CD14-positive monocyte (primary cell): Measurements from ENCODE around the gene ZZZ3. TPM values are rescaled to one million over a fixed set of nuclear protein-coding genes. Genes with fewer than 3 reads are reported as not detected.

Experiments used
- DNase-seq, 3 donors: peaks; one replicate each; pipeline ENCODE4 v3.0.0-alpha.2; 2011 to 2022
- H2AFZ ChIP-seq: 2 replicates; pipeline ENCODE4 v1.6.0; 2012; ENCODE audit warnings: mild to moderate bottlenecking, low read depth, low read length, inconsistent platforms; ENCODE audit not compliant: insufficient read depth, poor library complexity, severe bottlenecking
- H3K27ac ChIP-seq, 2 donors: 1 replicate in 1 of 2; 2 replicates in 1 of 2; pipeline ENCODE4 v1.5.1; 2012 to 2013; ENCODE audit warnings: low read length in 2 of 2, control low read depth in 1 of 2, inconsistent platforms in 1 of 2, low read depth in 1 of 2, mild to moderate bottlenecking in 1 of 2
- H3K27me3 ChIP-seq, 2 donors: one replicate each; pipeline versions ENCODE4 v1.6.0 to v1.6.1; 2011 to 2013; ENCODE audit warnings: low read length in 2 of 2; ENCODE audit not compliant: control insufficient read depth in 2 of 2, insufficient read depth in 2 of 2
- H3K36me3 ChIP-seq, 2 donors: replicated peaks in 1 of 2; 1 replicate in 1 of 2; 2 replicates in 1 of 2; pipeline versions ENCODE4 v1.5.1 to v1.6.1; 2012 to 2013; ENCODE audit warnings: low read length in 2 of 2, control low read depth in 1 of 2, inconsistent platforms in 1 of 2, mild to moderate bottlenecking in 1 of 2; ENCODE audit not compliant: insufficient read depth in 2 of 2, control insufficient read depth in 1 of 2
- H3K4me1 ChIP-seq, 2 donors: 1 replicate in 1 of 2; 2 replicates in 1 of 2; pipeline versions ENCODE4 v1.5.1 to v1.6.1; 2012 to 2013; ENCODE audit warnings: low read length in 2 of 2, control low read depth in 1 of 2, inconsistent platforms in 1 of 2, mild to moderate bottlenecking in 1 of 2, moderate library complexity in 1 of 2; ENCODE audit not compliant: insufficient read depth in 2 of 2, control insufficient read depth in 1 of 2
- H3K4me2 ChIP-seq: replicated peaks from 2 replicates; pipeline ENCODE3; 2012; ENCODE audit warnings: low read length, moderate library complexity, mild to moderate bottlenecking; ENCODE audit not compliant: poor library complexity, severe bottlenecking; ENCODE audit errors: extremely low read depth
- H3K4me3 ChIP-seq, 3 experiments: fragments of 200-600 bp in 1 of 3; sonication (generic) in 1 of 3; replicated peaks in 1 of 3; 1 replicate in 2 of 3; 2 replicates in 1 of 3; pipeline ENCODE4 v1.5.1; 2011 to 2013; ENCODE audit warnings: low read length in 3 of 3, mild to moderate bottlenecking in 3 of 3, control low read depth in 2 of 3, low read depth in 2 of 3, inconsistent platforms in 1 of 3, moderate library complexity in 1 of 3
- H3K79me2 ChIP-seq: 2 replicates; pipeline ENCODE4 v1.6.0; 2012; ENCODE audit warnings: mild to moderate bottlenecking, control low read depth, inconsistent platforms, low read length, moderate library complexity; ENCODE audit not compliant: insufficient read depth
- H3K9ac ChIP-seq: 2 replicates; pipeline ENCODE4 v1.6.0; 2017; ENCODE audit warnings: low read length, mild to moderate bottlenecking; ENCODE audit not compliant: insufficient read depth, poor library complexity, severe bottlenecking
- H3K9me3 ChIP-seq, 2 donors: replicated peaks in 1 of 2; 1 replicate in 1 of 2; 2 replicates in 1 of 2; pipeline versions ENCODE4 v1.5.1 to v1.6.1; 2012 to 2013; ENCODE audit warnings: low read length in 2 of 2, control low read depth in 1 of 2; ENCODE audit not compliant: control insufficient read depth in 1 of 2, insufficient read depth in 1 of 2
- H4K20me1 ChIP-seq: 2 replicates; pipeline ENCODE4 v1.6.0; 2012; ENCODE audit warnings: mild to moderate bottlenecking, low read length, control low read depth, moderate library complexity; ENCODE audit not compliant: insufficient read depth
- H3K27ac Mint-ChIP-seq, 7 donors: one replicate each; pipeline ENCODE4 v1.8.0; 2020; ENCODE audit warnings: mild to moderate bottlenecking in 7 of 7, mixed read lengths in 7 of 7, moderate library complexity in 6 of 7, inconsistent platforms in 2 of 7
- H3K27me3 Mint-ChIP-seq, 3 donors: one replicate each; pipeline ENCODE4 v1.8.0; 2021 to 2022; ENCODE audit warnings: low read depth in 3 of 3, mild to moderate bottlenecking in 3 of 3, mixed read lengths in 3 of 3, moderate library complexity in 3 of 3, inconsistent platforms in 1 of 3
- H3K36me3 Mint-ChIP-seq, 2 donors: one replicate each; pipeline ENCODE4 v1.8.0; 2020; ENCODE audit warnings: mixed read lengths in 2 of 2, inconsistent platforms in 1 of 2, mild to moderate bottlenecking in 1 of 2
- H3K4me1 Mint-ChIP-seq: one replicate; pipeline ENCODE4 v1.8.0; 2020; ENCODE audit warnings: mild to moderate bottlenecking, mixed read lengths
- H3K4me3 Mint-ChIP-seq, 2 donors: one replicate each; pipeline ENCODE4 v1.8.0; 2020; ENCODE audit warnings: mild to moderate bottlenecking in 2 of 2, mixed read lengths in 2 of 2, moderate library complexity in 1 of 2
- H3K9me3 Mint-ChIP-seq, 7 donors: one replicate each; pipeline ENCODE4 v1.8.0; 2020 to 2022; ENCODE audit warnings: mixed read lengths in 7 of 7, mild to moderate bottlenecking in 6 of 7, moderate library complexity in 6 of 7, inconsistent platforms in 2 of 7
- WGBS: methylation state at CpG from one replicate; pipeline ENCODE4 v1.1.5; 2013; ENCODE audit warnings: missing lambda C conversion rate; ENCODE audit not compliant: insufficient coverage; 5-methylcytosine and 5-hydroxymethylcytosine counted together
- intact Hi-C, 2 donors: fragments of 100-400 bp; cut with micrococcal nuclease; formaldehyde crosslinking; loops; one replicate each; pipeline versions ENCODE4 v1.15.0 to v1.15.1; 2023
- polyA plus RNA-seq, 3 donors: library from polyadenylated mRNA; depleted of rRNA in 1 of 3; unstranded in 2 of 3; stranded (reverse) in 1 of 3; fragments of 300-500 nt in 2 of 3; fragments of >200 nt in 1 of 3; fragmentation: Illumina TruSeq in 2 of 3; gene quantifications; 1 replicate in 2 of 3; 2 replicates in 1 of 3; pipeline ENCODE4 v1.2.3, GENCODE V29; 2012 to 2021
- TF ChIP-seq, protein P1 (sequence below): fragments of 200-600 bp; IDR thresholded peaks from one replicate; pipeline ENCODE4 v1.8.0; 2022; ENCODE audit warnings: antibody characterized with exemption, mild to moderate bottlenecking

ZZZ3 gene
- polyA plus RNA-seq, 3 donors = 8.1 to 12.3 (median 10.0) TPM

DNA sequence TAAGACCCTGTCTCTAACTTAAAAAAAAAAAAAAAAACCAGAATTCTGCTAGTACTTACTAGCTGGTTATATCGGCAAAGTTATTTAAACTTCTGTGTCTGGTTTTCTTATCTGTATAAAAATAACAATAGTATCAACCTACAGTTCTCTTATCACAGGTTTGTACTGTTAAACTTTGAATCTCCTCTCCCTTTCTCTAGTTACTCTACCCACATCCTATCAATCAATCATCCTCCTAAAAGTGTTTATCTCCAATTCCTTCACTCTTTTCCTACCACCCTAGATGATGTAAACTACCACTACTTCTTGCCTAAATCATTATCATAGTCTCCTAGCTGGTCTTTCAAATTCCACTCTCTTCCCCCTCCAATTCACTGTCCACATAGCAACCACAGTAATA, 49.6 kb upstream of the ZZZ3 start:
- H3K9me3 ChIP-seq = no peaks in the 10 kb centered on the region
- TF ChIP-seq, protein P1, sequence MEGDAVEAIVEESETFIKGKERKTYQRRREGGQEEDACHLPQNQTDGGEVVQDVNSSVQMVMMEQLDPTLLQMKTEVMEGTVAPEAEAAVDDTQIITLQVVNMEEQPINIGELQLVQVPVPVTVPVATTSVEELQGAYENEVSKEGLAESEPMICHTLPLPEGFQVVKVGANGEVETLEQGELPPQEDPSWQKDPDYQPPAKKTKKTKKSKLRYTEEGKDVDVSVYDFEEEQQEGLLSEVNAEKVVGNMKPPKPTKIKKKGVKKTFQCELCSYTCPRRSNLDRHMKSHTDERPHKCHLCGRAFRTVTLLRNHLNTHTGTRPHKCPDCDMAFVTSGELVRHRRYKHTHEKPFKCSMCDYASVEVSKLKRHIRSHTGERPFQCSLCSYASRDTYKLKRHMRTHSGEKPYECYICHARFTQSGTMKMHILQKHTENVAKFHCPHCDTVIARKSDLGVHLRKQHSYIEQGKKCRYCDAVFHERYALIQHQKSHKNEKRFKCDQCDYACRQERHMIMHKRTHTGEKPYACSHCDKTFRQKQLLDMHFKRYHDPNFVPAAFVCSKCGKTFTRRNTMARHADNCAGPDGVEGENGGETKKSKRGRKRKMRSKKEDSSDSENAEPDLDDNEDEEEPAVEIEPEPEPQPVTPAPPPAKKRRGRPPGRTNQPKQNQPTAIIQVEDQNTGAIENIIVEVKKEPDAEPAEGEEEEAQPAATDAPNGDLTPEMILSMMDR = no peak
- intact Hi-C loops = no loop called here
- no peak overlapping the region for H3K9ac ChIP-seq
- peaks cover 67 to 82% of the 10 kb centered on the region in 2 donors for H3K36me3 Mint-ChIP-seq
- no peak overlapping the region for H2AFZ ChIP-seq
- no CpG with 5 or more reads among the region's 1 CpG for WGBS
- H3K79me2 ChIP-seq = no peaks in the 10 kb centered on the region
- no peak overlapping the region for H3K4me3 Mint-ChIP-seq
- H3K27me3 ChIP-seq = no peaks in the 10 kb centered on the region
- H3K27ac ChIP-seq = no peak overlapping the region
- no peaks in the 10 kb centered on the region for H3K4me1 ChIP-seq
- H3K4me1 Mint-ChIP-seq = no peaks in the 10 kb centered on the region
- no peaks in the 10 kb centered on the region for H4K20me1 ChIP-seq
- H3K27ac Mint-ChIP-seq = peak overlapping the region in 1 of 7 donors; percentile 37
- H3K36me3 ChIP-seq = peaks cover 60 to 95% of the 10 kb centered on the region in 2 donors
- H3K27me3 Mint-ChIP-seq = no peaks in the 10 kb centered on the region
- no peak for DNase-seq
- H3K9me3 Mint-ChIP-seq = no peaks in the 10 kb centered on the region
- H3K4me2 ChIP-seq = no peak overlapping the region
- H3K4me3 ChIP-seq = no peak overlapping the region

DNA sequence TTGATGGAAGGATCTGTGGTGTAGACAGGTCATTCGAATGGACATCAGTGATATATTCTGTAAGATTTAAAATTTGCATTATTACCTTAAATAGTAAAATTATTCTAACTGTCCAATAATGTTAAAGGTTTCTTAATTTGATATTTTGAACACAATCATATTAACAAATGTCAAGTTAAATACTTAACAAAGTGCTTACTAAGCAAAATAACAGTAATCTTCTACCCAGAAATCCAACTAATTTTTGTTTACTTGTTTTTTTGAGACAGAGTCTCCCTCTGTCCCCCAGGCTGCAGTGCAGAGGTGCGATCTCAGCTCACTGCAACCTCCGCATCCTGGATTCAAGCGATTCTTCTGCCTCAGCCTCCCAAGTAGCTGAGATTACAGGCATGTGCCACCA, 43.2 kb upstream of the ZZZ3 start:
- TF ChIP-seq, protein P1 = no peak
- Histone ChIP-seq H3K9ac (no peak overlapping the region), H3K36me3 (peaks cover 93 to 100% of the 10 kb centered on the region in 2 donors), H3K27me3 (no peaks in the 10 kb centered on the region), H3K4me1 (no peaks in the 10 kb centered on the region), H3K79me2 (no peaks in the 10 kb centered on the region), H4K20me1 (no peaks in the 10 kb centered on the region), H3K9me3 (no peaks in the 10 kb centered on the region), H3K4me3 (no peak overlapping the region), H3K4me2 (no peak overlapping the region), H2AFZ (no peak overlapping the region), H3K27ac (no peak overlapping the region)
- 100% methylated on average over 2 of the region's 4 CpGs for WGBS
- intact Hi-C loops = no loop called here
- Mint-ChIP-seq H3K9me3 (no peaks in the 10 kb centered on the region), H3K27ac (no peak overlapping the region), H3K4me3 (no peak overlapping the region), H3K27me3 (no peaks in the 10 kb centered on the region), H3K36me3 (peaks cover 85 to 95% of the 10 kb centered on the region in 2 donors), H3K4me1 (no peaks in the 10 kb centered on the region)
- no peak for DNase-seq
